ENCODE measurements around the gene RBM48. TPM values are rescaled to one million over a fixed set of nuclear protein-coding genes. Genes with fewer than 3 reads are reported as not detected.

RBM48 gene
- total RNA-seq, 1 experiment from 2014 or later: 25.2 TPM

- H3K27ac ChIP-seq: no peak overlapping the region
Observed at GRCh38 chr7:92567460-92567859, 38.9 kb downstream of the RBM48 start.

GRCh38 chr7:92569137-92569536 is 40.5 kb downstream of the RBM48 start:
- no peaks in the 10 kb centered on the region for H3K9me3 ChIP-seq (replicated peaks)
- no peaks in the 10 kb centered on the region for H3K4me1 ChIP-seq
- DNase-seq: no peak

More at GRCh38 chr7:92567460-92567859, 38.9 kb downstream of the RBM48 start:
- no peak overlapping the region for H3K4me3 ChIP-seq
- no peaks in the 10 kb centered on the region for H3K9me3 ChIP-seq (replicated peaks)
- no peak for DNase-seq
- H3K36me3 ChIP-seq: peaks cover 93% of the 10 kb centered on the region
- H3K27me3 ChIP-seq: no peaks in the 10 kb centered on the region
- no peaks in the 10 kb centered on the region for H3K4me1 ChIP-seq

GRCh38 chr7:92576296-92576695 is 47.7 kb downstream of the RBM48 start:
- Histone ChIP-seq H3K36me3 (peaks cover 95% of the 10 kb centered on the region), H3K4me3 (no peak overlapping the region), H3K27me3 (no peaks in the 10 kb centered on the region), H3K27ac (no peak overlapping the region), H3K9me3 (replicated peaks) (no peaks in the 10 kb centered on the region), H3K4me1 (no peaks in the 10 kb centered on the region)
- DNase-seq: no peak

More at GRCh38 chr7:92569137-92569536, 40.5 kb downstream of the RBM48 start:
- no peak overlapping the region for H3K27ac ChIP-seq
- H3K4me3 ChIP-seq: no peak overlapping the region
- H3K27me3 ChIP-seq: no peaks in the 10 kb centered on the region
- peaks cover 94% of the 10 kb centered on the region for H3K36me3 ChIP-seq

GRCh38 chr7:92582948-92583347 is 54.4 kb downstream of the RBM48 start:
- no peak for DNase-seq
- Histone ChIP-seq H3K36me3 (peaks cover 75% of the 10 kb centered on the region), H3K27ac (no peak overlapping the region)

GRCh38 chr7:92584953-92585352 is 56.4 kb downstream of the RBM48 start:
- no peaks in the 10 kb centered on the region; the same call in 1 of the 2 replicates for H3K9me3 ChIP-seq (replicated peaks)
- H3K27ac ChIP-seq: no peak overlapping the region
- DNase-seq: no peak
- H3K36me3 ChIP-seq: peaks cover 60% of the 10 kb centered on the region
- H3K4me1 ChIP-seq: peaks cover 8% of the 10 kb centered on the region; the same call in 1 of the 2 replicates
- no peaks in the 10 kb centered on the region for H3K27me3 ChIP-seq
- no peak overlapping the region for H3K4me3 ChIP-seq

More at GRCh38 chr7:92582948-92583347, 54.4 kb downstream of the RBM48 start:
- no peaks in the 10 kb centered on the region for H3K27me3 ChIP-seq
- H3K4me1 ChIP-seq: peaks cover 8% of the 10 kb centered on the region; the same call in 1 of the 2 replicates
- no peak overlapping the region for H3K4me3 ChIP-seq
- H3K9me3 ChIP-seq (replicated peaks): no peaks in the 10 kb centered on the region; the same call in 1 of the 2 replicates

GRCh38 chr7:92586403-92586802 is 57.8 kb downstream of the RBM48 start:
- DNase-seq: no peak
- no peaks in the 10 kb centered on the region; the same call in 1 of the 2 replicates for H3K9me3 ChIP-seq (replicated peaks)
- peaks cover 47% of the 10 kb centered on the region for H3K36me3 ChIP-seq
- H3K4me1 ChIP-seq: peaks cover 8% of the 10 kb centered on the region; the same call in 1 of the 2 replicates
- no peaks in the 10 kb centered on the region for H3K27me3 ChIP-seq
- H3K4me3 ChIP-seq: no peak overlapping the region
- H3K27ac ChIP-seq: no peak overlapping the region

- Histone ChIP-seq H3K27ac (no peak overlapping the region), H3K4me3 (no peak overlapping the region), H3K9me3 (replicated peaks) (no peaks in the 10 kb centered on the region; the same call in 1 of the 2 replicates), H3K27me3 (no peaks in the 10 kb centered on the region), H3K36me3 (peaks cover 43% of the 10 kb centered on the region), H3K4me1 (peaks cover 8% of the 10 kb centered on the region; the same call in 1 of the 2 replicates)
- DNase-seq: no peak
Observed at GRCh38 chr7:92586841-92587240, 58.2 kb downstream of the RBM48 start.

Other genes starting within 250 kb of the RBM48 start
- 48.6 and 57.1 TPM in 2 replicates for gene GATAD1, start 81.3 kb upstream of the RBM48 start, total RNA-seq (2014; rRNA removed; shearing (Covaris generic))
- gene ERVW-1, start 50.8 kb upstream of the RBM48 start, total RNA-seq (2014; rRNA removed; shearing (Covaris generic)): 66.6 and 78.1 TPM in 2 replicates
- gene PEX1, start 275 bp upstream of the RBM48 start, total RNA-seq (2014; rRNA removed; shearing (Covaris generic)): 66.8 and 88.4 TPM in 2 replicates
- gene FAM133B, start 61.6 kb downstream of the RBM48 start, total RNA-seq (2014; rRNA removed; shearing (Covaris generic)): 50.2 and 66.6 TPM in 2 replicates

Data from SJCRH30 (cell line).